B cell (primary cell): Measurements from ENCODE around the gene SOAT2. TPM values are rescaled to one million over a fixed set of nuclear protein-coding genes. Genes with fewer than 3 reads are reported as not detected.

Source experiments
- ATAC-seq: fragments of 200-7000 bp; cut with Tn5 transposase; one replicate; pipeline ENCODE4 v1.10.0; 2021; ENCODE audit warnings: low read depth, mild to moderate bottlenecking, moderate number of reproducible peaks, moderate library complexity
- CTCF ChIA-PET: fragments of 350-600 bp; sonication (Branson Sonifier 250); formaldehyde crosslinking; loops from one replicate; lab custom pipeline; 2021; ENCODE audit warnings: antibody characterized with exemption, inconsistent platforms; lab: Charles Lee
- POLR2A ChIA-PET: fragments of 350-600 bp; sonication (Branson Sonifier 250); formaldehyde crosslinking; loops from one replicate; lab custom pipeline; 2021; ENCODE audit warnings: antibody characterized with exemption; lab: Charles Lee
- DNase-seq: peaks from one replicate; pipeline ENCODE4 v3.0.0; 2013
- H2AFZ ChIP-seq: 2 replicates; pipeline ENCODE4 v1.6.1; 2012; ENCODE audit warnings: mild to moderate bottlenecking, low read depth, low read length; ENCODE audit not compliant: insufficient read depth, poor library complexity, severe bottlenecking
- H3K27ac ChIP-seq, 2 donors: 1 replicate in 1 of 2; 2 replicates in 1 of 2; pipeline ENCODE4 v1.5.1; 2012 to 2013; ENCODE audit warnings: low read length in 2 of 2, mild to moderate bottlenecking in 2 of 2, moderate library complexity in 1 of 2
- H3K27me3 ChIP-seq, 4 experiments: fragments of 200-600 bp in 1 of 4; sonication (generic) in 1 of 4; replicated peaks in 1 of 4; 1 replicate in 2 of 4; 2 replicates in 2 of 4; pipeline versions ENCODE4 v1.6.1 to v1.7.0; 2013 to 2016; ENCODE audit warnings: low read length in 3 of 4, mild to moderate bottlenecking in 2 of 4, mixed read lengths in 1 of 4, moderate library complexity in 1 of 4; ENCODE audit not compliant: insufficient read depth in 4 of 4, control insufficient read depth in 3 of 4; ENCODE audit errors: control extremely low read depth in 1 of 4
- H3K36me3 ChIP-seq, 2 experiments: replicated peaks in 1 of 2; 1 replicate in 1 of 2; 2 replicates in 1 of 2; pipeline versions ENCODE4 v1.6.1 to v1.7.1; 2013; ENCODE audit warnings: low read length in 1 of 2; ENCODE audit not compliant: insufficient read depth in 2 of 2, control insufficient read depth in 1 of 2; ENCODE audit errors: control extremely low read depth in 1 of 2, extremely low read depth in 1 of 2
- H3K4me1 ChIP-seq, 2 donors: fragments of 200-600 bp in 1 of 2; sonication (generic) in 1 of 2; 1 replicate in 1 of 2; 2 replicates in 1 of 2; pipeline versions ENCODE4 v1.5.1 to v1.6.1; 2013 to 2017; ENCODE audit warnings: low read length in 2 of 2; ENCODE audit not compliant: control insufficient read depth in 2 of 2, insufficient read depth in 2 of 2
- H3K4me2 ChIP-seq: replicated peaks from 2 replicates; pipeline ENCODE3; 2012; ENCODE audit warnings: mild to moderate bottlenecking, low read depth, low read length; ENCODE audit not compliant: poor library complexity, severe bottlenecking
- H3K4me3 ChIP-seq, 5 experiments: fragments of 200-600 bp in 1 of 5; sonication (generic) in 1 of 5; 1 replicate in 3 of 5; 2 replicates in 2 of 5; pipeline versions ENCODE4 v1.5.1 to v1.7.0; 2011 to 2016; ENCODE audit warnings: low read length in 4 of 5, mild to moderate bottlenecking in 4 of 5, low read depth in 2 of 5, control low read depth in 1 of 5, moderate library complexity in 1 of 5; ENCODE audit not compliant: insufficient read depth in 1 of 5; ENCODE audit errors: control extremely low read depth in 1 of 5, extremely low read depth in 1 of 5
- H3K79me2 ChIP-seq: fragments of 200-600 bp; sonication (generic); one replicate; pipeline ENCODE4 v1.6.0; 2016; ENCODE audit warnings: low read length; ENCODE audit not compliant: control insufficient read depth, insufficient read depth
- H3K9ac ChIP-seq: fragments of 200-600 bp; sonication (generic); 2 replicates; pipeline ENCODE4 v1.6.1; 2017; ENCODE audit warnings: mild to moderate bottlenecking, low read length, moderate library complexity
- H3K9me3 ChIP-seq, 3 donors: one replicate each; pipeline versions ENCODE4 v1.6.1 to v1.7.1; 2013; ENCODE audit warnings: low read length in 2 of 3; ENCODE audit not compliant: control insufficient read depth in 2 of 3, insufficient read depth in 1 of 3; ENCODE audit errors: control extremely low read depth in 1 of 3
- H4K20me1 ChIP-seq: 2 replicates; pipeline ENCODE4 v1.6.0; 2012; ENCODE audit warnings: mild to moderate bottlenecking, low read length; ENCODE audit not compliant: insufficient read depth, control insufficient read depth, poor library complexity, severe bottlenecking
- H3K27ac Mint-ChIP-seq: one replicate; pipeline ENCODE4 v1.8.0; 2021; ENCODE audit warnings: mixed read lengths
- H3K27me3 Mint-ChIP-seq: one replicate; pipeline ENCODE4 v1.8.0; 2021; ENCODE audit warnings: mixed read lengths
- H3K4me1 Mint-ChIP-seq: one replicate; pipeline ENCODE4 v1.8.0; 2021; ENCODE audit warnings: mixed read lengths
- H3K4me3 Mint-ChIP-seq: one replicate; pipeline ENCODE4 v1.8.0; 2021; ENCODE audit warnings: mixed read lengths
- H3K9me3 Mint-ChIP-seq: one replicate; pipeline ENCODE4 v1.8.0; 2022; ENCODE audit warnings: mixed read lengths; ENCODE audit not compliant: insufficient read depth
- EZH2 ChIP-seq: IDR thresholded peaks from 2 replicates; pipeline ENCODE4 v1.6.1; 2012; ENCODE audit warnings: borderline replicate concordance, low read depth, mild to moderate bottlenecking, moderate library complexity, low read length; ENCODE audit not compliant: insufficient read depth, poor library complexity, severe bottlenecking
- WGBS: methylation state at CpG from one replicate; pipeline ENCODE4 v1.1.5; 2013; ENCODE audit warnings: missing lambda C conversion rate; ENCODE audit not compliant: insufficient coverage; 5-methylcytosine and 5-hydroxymethylcytosine counted together
- intact Hi-C: fragments of 100-400 bp; cut with micrococcal nuclease; formaldehyde crosslinking; loops from one replicate; pipeline ENCODE4 v1.10.0; 2022
- polyA plus RNA-seq: library from polyadenylated mRNA; depleted of rRNA; stranded (reverse); fragments of >200 nt; gene quantifications from 2 replicates; pipeline ENCODE4 v1.2.3, GENCODE V29; 2012
- total RNA-seq, 2 donors: library from RNA; stranded (reverse); fragments of 120-200 nt in 1 of 2; gene quantifications; 1 replicate in 1 of 2; 2 replicates in 1 of 2; pipeline versions ENCODE4 v1.2.3 to v1.2.4, GENCODE V29; 2013 to 2022
- TF ChIP-seq, protein P1 (sequence below): fragments of 200-600 bp; IDR thresholded peaks from one replicate; pipeline ENCODE4 v1.8.0; 2022; ENCODE audit warnings: antibody characterized with exemption, mild to moderate bottlenecking

Gene SOAT2
- total and polyA plus RNA-seq, 2 donors (not counting 1 experiment from before 2014, with no cell fraction given), result 0.31 TPM; not detected in 1

DNA sequence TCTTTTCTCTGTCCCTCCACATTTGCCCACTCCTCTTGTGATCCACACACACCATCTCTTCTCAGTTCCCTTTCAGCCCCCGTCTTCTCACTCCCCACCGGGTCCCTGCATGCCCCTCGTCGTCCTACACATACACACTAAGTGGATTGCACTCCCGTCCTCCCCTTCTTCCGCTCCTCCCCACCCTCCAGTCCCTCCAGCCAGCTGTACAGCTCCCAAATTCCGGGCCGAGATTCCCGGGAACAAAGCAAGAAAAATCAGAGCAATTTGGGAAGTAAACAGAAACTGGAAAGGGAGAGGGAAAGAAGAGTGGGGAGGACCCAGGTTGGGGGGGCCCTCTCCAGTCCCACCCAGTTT lies 6.1 kb upstream of the SOAT2 start:
- DNase-seq, result peak; percentile 29
- ChIA-PET CTCF (interaction anchor here (3.4 to 13.1 kb wide), 3 partner anchors 12 to 30 kb away, joined by 22 to 344 read pairs (median 53); partner anchors contain the start of gene SPRYD3), POLR2A (interaction anchor here (1.3 to 2.6 kb wide), 2 partner anchors 11 to 18 kb away, joined by 3 to 11 read pairs; partner anchors contain the start of gene SPRYD3)
- H3K4me1 Mint-ChIP-seq, result peaks cover 28% of the 10 kb centered on the region
- peak overlapping the region; percentile 78 for H3K9ac ChIP-seq
- TF ChIP-seq, protein P1, sequence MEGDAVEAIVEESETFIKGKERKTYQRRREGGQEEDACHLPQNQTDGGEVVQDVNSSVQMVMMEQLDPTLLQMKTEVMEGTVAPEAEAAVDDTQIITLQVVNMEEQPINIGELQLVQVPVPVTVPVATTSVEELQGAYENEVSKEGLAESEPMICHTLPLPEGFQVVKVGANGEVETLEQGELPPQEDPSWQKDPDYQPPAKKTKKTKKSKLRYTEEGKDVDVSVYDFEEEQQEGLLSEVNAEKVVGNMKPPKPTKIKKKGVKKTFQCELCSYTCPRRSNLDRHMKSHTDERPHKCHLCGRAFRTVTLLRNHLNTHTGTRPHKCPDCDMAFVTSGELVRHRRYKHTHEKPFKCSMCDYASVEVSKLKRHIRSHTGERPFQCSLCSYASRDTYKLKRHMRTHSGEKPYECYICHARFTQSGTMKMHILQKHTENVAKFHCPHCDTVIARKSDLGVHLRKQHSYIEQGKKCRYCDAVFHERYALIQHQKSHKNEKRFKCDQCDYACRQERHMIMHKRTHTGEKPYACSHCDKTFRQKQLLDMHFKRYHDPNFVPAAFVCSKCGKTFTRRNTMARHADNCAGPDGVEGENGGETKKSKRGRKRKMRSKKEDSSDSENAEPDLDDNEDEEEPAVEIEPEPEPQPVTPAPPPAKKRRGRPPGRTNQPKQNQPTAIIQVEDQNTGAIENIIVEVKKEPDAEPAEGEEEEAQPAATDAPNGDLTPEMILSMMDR, result no peak
- TF ChIP-seq EZH2, result no peak
- peaks cover 21% of the 10 kb centered on the region for H3K27me3 Mint-ChIP-seq
- no peak for ATAC-seq
- H3K27ac Mint-ChIP-seq, result peak overlapping the region; percentile 53
- no peaks in the 10 kb centered on the region for H3K36me3 ChIP-seq
- H3K4me3 ChIP-seq, result peak overlapping the region in 4 of 5 experiments; percentile 51 to 69 (median 58)
- H4K20me1 ChIP-seq, result no peaks in the 10 kb centered on the region
- H3K4me1 ChIP-seq, result peaks cover 18 to 27% of the 10 kb centered on the region in 2 donors
- H3K27ac ChIP-seq, result no peak overlapping the region
- no peaks in the 10 kb centered on the region for H3K9me3 ChIP-seq
- H3K27me3 ChIP-seq, result peaks cover 0 to 18% (median 8%) of the 10 kb centered on the region in 4 experiments
- intact Hi-C loops, result loop anchor here (1.0 to 5.0 kb wide), 2 partner anchors 18 to 45 kb away; partner anchors contain the start of genes SPRYD3 and TNS2
- 2% methylated on average over 6 of the region's 9 CpGs for WGBS
- H3K9me3 Mint-ChIP-seq, result no peaks in the 10 kb centered on the region
- H2AFZ ChIP-seq, result peak overlapping the region; percentile 89
- no peaks in the 10 kb centered on the region for H3K79me2 ChIP-seq
- H3K4me3 Mint-ChIP-seq, result peak overlapping the region; percentile 90
- H3K4me2 ChIP-seq, result peak overlapping the region; percentile 100
